ENCODE measurements around the gene NDUFS5. TPM values are rescaled to one million over a fixed set of nuclear protein-coding genes. Genes with fewer than 3 reads are reported as not detected.

The NDUFS5 gene
- polyA plus RNA-seq, 1 donor (not counting 4 experiments of a cell fraction or from before 2014, with no cell fraction given): 977 TPM

GRCh38 chr1:39080269-39080826, 54.2 kb downstream of the NDUFS5 start:
- H3K36me3 ChIP-seq (ENCODE audit: control insufficient read depth in 2 of 2, extremely low read depth in 1 of 2, insufficient read depth in 2 of 2, low read length in 2 of 2): no peaks in the 10 kb centered on the region
- no peaks in the 10 kb centered on the region for H3K9me1 ChIP-seq (ENCODE audit: control insufficient read depth, extremely low read depth, insufficient read depth, low read length)
- no peak overlapping the region for H3K4me3 ChIP-seq (ENCODE audit: control insufficient read depth in 2 of 3, extremely low read depth in 1 of 3, insufficient read depth in 2 of 3, low read depth in 1 of 3, low read length in 3 of 3)
- no peaks in the 10 kb centered on the region for H3K9me3 ChIP-seq (ENCODE audit: control insufficient read depth, low read depth, low read length)
- H2AFZ ChIP-seq (ENCODE audit: control insufficient read depth, low read length): no peak overlapping the region
- H3K4me1 ChIP-seq (ENCODE audit: control insufficient read depth, extremely low read depth, insufficient read depth, low read length): peaks cover 6% of the 10 kb centered on the region
- H3K4me2 ChIP-seq (ENCODE audit: control insufficient read depth, extremely low read depth, insufficient read depth, low read depth, low read length): no peak overlapping the region
- H3K27ac ChIP-seq (ENCODE audit: control insufficient read depth, insufficient read depth, low read length): no peak overlapping the region
- DNase-seq (ENCODE audit: low read depth, low spot score): no peak
- FAIRE-seq: no peak
- H4K20me1 ChIP-seq (ENCODE audit: control insufficient read depth, extremely low read depth, insufficient read depth, low read length): no peaks in the 10 kb centered on the region
- TF ChIP-seq CTCF (optimal IDR thresholded peaks at IDR 0.05 in 1 of 3, IDR thresholded peaks at IDR 0.05 in 1 of 3, conservative IDR thresholded peaks at IDR 0.05 in 1 of 3; ENCODE audit: extremely low read depth in 1 of 3, insufficient read depth in 2 of 3, low read length in 3 of 3) (no peak), EZH2 (IDR thresholded peaks at IDR 0.05; ENCODE audit: low read length) (peak; percentile 56)
- dilution Hi-C loops (cut with MboI; ENCODE audit: extremely low pct_ligation_motif_present, low sequenced_read_pairs): no loop called here
- H3K79me2 ChIP-seq (ENCODE audit: control insufficient read depth, insufficient read depth, low read length): no peaks in the 10 kb centered on the region
- H3K27me3 ChIP-seq (ENCODE audit: control insufficient read depth, extremely low read depth, insufficient read depth, low read length): peaks cover 25% of the 10 kb centered on the region
- H3K9ac ChIP-seq (ENCODE audit: control insufficient read depth, extremely low read depth, insufficient read depth, low read length): no peak overlapping the region

- Histone ChIP-seq H3K36me3 (ENCODE audit: control insufficient read depth in 2 of 2, extremely low read depth in 1 of 2, insufficient read depth in 2 of 2, low read length in 2 of 2) (no peaks in the 10 kb centered on the region), H3K9ac (ENCODE audit: control insufficient read depth, extremely low read depth, insufficient read depth, low read length) (no peak overlapping the region), H2AFZ (ENCODE audit: control insufficient read depth, low read length) (no peak overlapping the region), H3K4me3 (ENCODE audit: control insufficient read depth in 2 of 3, extremely low read depth in 1 of 3, insufficient read depth in 2 of 3, low read depth in 1 of 3, low read length in 3 of 3) (no peak overlapping the region), H3K27ac (ENCODE audit: control insufficient read depth, insufficient read depth, low read length) (no peak overlapping the region), H3K79me2 (ENCODE audit: control insufficient read depth, insufficient read depth, low read length) (no peaks in the 10 kb centered on the region), H4K20me1 (ENCODE audit: control insufficient read depth, extremely low read depth, insufficient read depth, low read length) (no peaks in the 10 kb centered on the region), H3K9me1 (ENCODE audit: control insufficient read depth, extremely low read depth, insufficient read depth, low read length) (no peaks in the 10 kb centered on the region), H3K9me3 (ENCODE audit: control insufficient read depth, low read depth, low read length) (no peaks in the 10 kb centered on the region), H3K4me2 (ENCODE audit: control insufficient read depth, extremely low read depth, insufficient read depth, low read depth, low read length) (no peak overlapping the region), H3K4me1 (ENCODE audit: control insufficient read depth, extremely low read depth, insufficient read depth, low read length) (peaks cover 6% of the 10 kb centered on the region), H3K27me3 (ENCODE audit: control insufficient read depth, extremely low read depth, insufficient read depth, low read length) (peaks cover 25% of the 10 kb centered on the region)
- TF ChIP-seq EZH2 (IDR thresholded peaks at IDR 0.05; ENCODE audit: low read length) (no peak), CTCF (optimal IDR thresholded peaks at IDR 0.05 in 1 of 3, IDR thresholded peaks at IDR 0.05 in 1 of 3, conservative IDR thresholded peaks at IDR 0.05 in 1 of 3; ENCODE audit: extremely low read depth in 1 of 3, insufficient read depth in 2 of 3, low read length in 3 of 3) (no peak)
- FAIRE-seq: no peak
- no peak for DNase-seq (ENCODE audit: low read depth, low spot score)
- dilution Hi-C loops (cut with MboI; ENCODE audit: extremely low pct_ligation_motif_present, low sequenced_read_pairs): no loop called here
Measured at GRCh38 chr1:39080831-39081270, 54.7 kb downstream of the NDUFS5 start.
